RWPE2 (cell line): ENCODE measurements around the gene UGT1A4.
A peak's percentile ranks its signal among the peaks of the same experiment; 100 is the strongest.

Experiments
- ATAC-seq: fragments of 200-7000 bp; cut with Tn5 transposase; 3 replicates; pipeline ENCODE4 v1.9.1; 2021; ENCODE audit warnings: low read depth
- DNase-seq: peaks from one replicate; pipeline ENCODE4 v3.0.0-alpha.2; 2020; ENCODE audit warnings: low spot score
- H3K27ac ChIP-seq: fragments of 450-650 bp; 2 replicates; pipeline ENCODE4 v1.5.1; 2017; ENCODE audit warnings: mild to moderate bottlenecking; ENCODE audit not compliant: poor library complexity, severe bottlenecking
- H3K27me3 ChIP-seq: fragments of 250-450 bp; sonication (Bioruptor Pico); 2 replicates; pipeline ENCODE4 v1.5.1; 2021; ENCODE audit warnings: mild to moderate bottlenecking, moderate library complexity; ENCODE audit not compliant: insufficient read depth, poor library complexity, severe bottlenecking
- H3K36me3 ChIP-seq: fragments of 250-450 bp; sonication (Bioruptor Pico); 2 replicates; pipeline ENCODE4 v1.5.1; 2020; ENCODE audit warnings: low read depth, mild to moderate bottlenecking, moderate library complexity
- H3K4me1 ChIP-seq: fragments of 250-450 bp; sonication (Bioruptor Pico); 2 replicates; pipeline ENCODE4 v1.5.1; 2021; ENCODE audit warnings: mild to moderate bottlenecking, moderate library complexity; ENCODE audit not compliant: insufficient read depth, poor library complexity, severe bottlenecking
- H3K4me3 ChIP-seq: fragments of 250-450 bp; sonication (Bioruptor Pico); 2 replicates; pipeline ENCODE4 v1.5.1; 2021; ENCODE audit warnings: mild to moderate bottlenecking, moderate library complexity; ENCODE audit not compliant: severe bottlenecking
- H3K9me3 ChIP-seq: fragments of 250-450 bp; sonication (Bioruptor Pico); 2 replicates; pipeline ENCODE4 v1.5.1; 2021; ENCODE audit warnings: mild to moderate bottlenecking, moderate library complexity; ENCODE audit not compliant: severe bottlenecking
- CTCF ChIP-seq: fragments of 450-650 bp; IDR thresholded peaks from one replicate; pipeline ENCODE4 v1.5.1; 2017; ENCODE audit warnings: mild to moderate bottlenecking, moderate library complexity; ENCODE audit not compliant: poor library complexity, severe bottlenecking

UGT1A4 gene

GRCh38 chr2:233769260-233769659 is 50.7 kb downstream of the UGT1A4 start:
- no peaks in the 10 kb centered on the region for H3K36me3 ChIP-seq
- no peak overlapping the region for H3K4me3 ChIP-seq
- no peak overlapping the region for H3K27ac ChIP-seq
- DNase-seq, result no peak
- H3K9me3 ChIP-seq, result no peaks in the 10 kb centered on the region
- no peak for ATAC-seq
- no peaks in the 10 kb centered on the region for H3K27me3 ChIP-seq
- peaks cover 2% of the 10 kb centered on the region for H3K4me1 ChIP-seq
- no peak for TF ChIP-seq CTCF

GRCh38 chr2:233772153-233772552 is 53.6 kb downstream of the UGT1A4 start:
- DNase-seq (no peak), ATAC-seq (no peak)
- no peaks in the 10 kb centered on the region for H3K36me3 ChIP-seq
- no peak overlapping the region for H3K4me3 ChIP-seq
- H3K27me3 ChIP-seq, result no peaks in the 10 kb centered on the region
- no peaks in the 10 kb centered on the region for H3K9me3 ChIP-seq
- no peaks in the 10 kb centered on the region for H3K4me1 ChIP-seq
- H3K27ac ChIP-seq, result no peak overlapping the region
- TF ChIP-seq CTCF, result no peak

DNA sequence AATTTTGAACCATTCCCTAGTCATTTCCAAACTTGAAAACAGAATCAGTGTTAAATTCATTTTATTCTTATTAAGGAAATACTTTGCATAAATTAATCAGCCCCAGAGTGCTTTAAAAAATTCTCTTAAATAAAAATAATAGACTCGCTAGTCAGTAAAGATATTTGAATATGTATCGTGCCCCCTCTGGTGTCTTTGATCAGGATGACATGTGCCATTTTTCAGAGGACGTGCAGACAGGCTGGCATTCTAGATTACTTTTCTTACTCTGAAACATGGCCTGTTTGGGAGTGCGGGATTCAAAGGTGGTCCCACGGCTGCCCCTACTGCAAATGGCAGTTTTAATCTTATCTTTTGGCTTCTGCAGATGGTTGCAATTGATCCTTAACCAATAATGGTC is 54.0 kb downstream of the UGT1A4 start:
- Histone ChIP-seq H3K4me3 (no peak overlapping the region), H3K27ac (no peak overlapping the region), H3K4me1 (no peaks in the 10 kb centered on the region), H3K9me3 (no peaks in the 10 kb centered on the region), H3K36me3 (no peaks in the 10 kb centered on the region), H3K27me3 (no peaks in the 10 kb centered on the region)
- DNase-seq, result no peak
- no peak for ATAC-seq
- peak; percentile 17 for TF ChIP-seq CTCF

GRCh38 chr2:233773854-233774253 is 55.3 kb downstream of the UGT1A4 start:
- TF ChIP-seq CTCF, result no peak
- ATAC-seq (no peak), DNase-seq (no peak)
- H3K36me3 ChIP-seq, result no peaks in the 10 kb centered on the region
- H3K27ac ChIP-seq, result no peak overlapping the region
- H3K4me3 ChIP-seq, result no peak overlapping the region
- no peaks in the 10 kb centered on the region for H3K9me3 ChIP-seq
- H3K4me1 ChIP-seq, result no peaks in the 10 kb centered on the region
- H3K27me3 ChIP-seq, result no peaks in the 10 kb centered on the region

GRCh38 chr2:233775414-233775813 is 56.9 kb downstream of the UGT1A4 start:
- no peak for TF ChIP-seq CTCF
- H3K4me3 ChIP-seq, result no peak overlapping the region
- no peak overlapping the region for H3K27ac ChIP-seq
- DNase-seq (no peak), ATAC-seq (no peak)
- no peaks in the 10 kb centered on the region for H3K36me3 ChIP-seq
- no peaks in the 10 kb centered on the region for H3K9me3 ChIP-seq
- H3K27me3 ChIP-seq, result no peaks in the 10 kb centered on the region
- no peaks in the 10 kb centered on the region for H3K4me1 ChIP-seq
